Glutamatergic neuron (in vitro differentiated cells): ENCODE results near the gene OVCA2. TPM values are rescaled to one million over a fixed set of nuclear protein-coding genes. Genes with fewer than 3 reads are reported as not detected.
A peak's percentile ranks its signal among the peaks of the same experiment; 100 is the strongest.

Experiments
- DNase-seq: peaks from one replicate; pipeline ENCODE4 v3.0.0; 2022
- H3K27ac Mint-ChIP-seq: one replicate; pipeline ENCODE4 v1.8.0; 2020; ENCODE audit warnings: mild to moderate bottlenecking, mixed read lengths, inconsistent platforms; ENCODE audit not compliant: unreplicated experiment
- H3K27me3 Mint-ChIP-seq: one replicate; pipeline ENCODE4 v1.8.0; 2020; ENCODE audit warnings: mild to moderate bottlenecking, moderate library complexity, mixed read lengths, inconsistent platforms; ENCODE audit not compliant: unreplicated experiment
- H3K36me3 Mint-ChIP-seq: one replicate; pipeline ENCODE4 v1.8.0; 2020; ENCODE audit warnings: mild to moderate bottlenecking, mixed read lengths, inconsistent platforms; ENCODE audit not compliant: unreplicated experiment
- H3K4me1 Mint-ChIP-seq: one replicate; pipeline ENCODE4 v1.8.0; 2020; ENCODE audit warnings: mild to moderate bottlenecking, low read depth, mixed read lengths, inconsistent platforms; ENCODE audit not compliant: unreplicated experiment
- H3K4me3 Mint-ChIP-seq: one replicate; pipeline ENCODE4 v1.8.0; 2020; ENCODE audit warnings: mild to moderate bottlenecking, mixed read lengths, inconsistent platforms; ENCODE audit not compliant: unreplicated experiment
- H3K9me3 Mint-ChIP-seq: one replicate; pipeline ENCODE4 v1.8.0; 2020; ENCODE audit warnings: mild to moderate bottlenecking, moderate library complexity, mixed read lengths, inconsistent platforms; ENCODE audit not compliant: unreplicated experiment
- CTCF ChIP-seq: fragments of 200-600 bp; sonication (generic); IDR thresholded peaks from one replicate; pipeline ENCODE4 v1.5.0; 2021; ENCODE audit not compliant: partially characterized antibody, unreplicated experiment
- total RNA-seq: library from RNA; stranded (reverse); fragmentation: NEBNext Ultra II Directional; extraction: Animal tissue kit (Norgen Biotek cat#: 25700); gene quantifications from one replicate; pipeline ENCODE4 v1.2.1, GENCODE V29; 2021; ENCODE audit not compliant: unreplicated experiment

OVCA2 gene
- total RNA-seq, 1 donor from 2014 or later = 16.3 TPM

- peaks cover 20% of the 10 kb centered on the region for H3K27me3 Mint-ChIP-seq
- DNase-seq = no peak
- H3K4me3 Mint-ChIP-seq = no peak overlapping the region
- peaks cover 22% of the 10 kb centered on the region for H3K4me1 Mint-ChIP-seq
- H3K9me3 Mint-ChIP-seq = peaks cover 9% of the 10 kb centered on the region
- no peaks in the 10 kb centered on the region for H3K36me3 Mint-ChIP-seq
- no peak for TF ChIP-seq CTCF
- no peak overlapping the region for H3K27ac Mint-ChIP-seq
Measured at GRCh38 chr17:2062571-2063183, 20.9 kb downstream of the OVCA2 start.

GRCh38 chr17:2063261-2064146 lies 21.7 kb downstream of the OVCA2 start:
- H3K36me3 Mint-ChIP-seq = no peaks in the 10 kb centered on the region
- H3K27ac Mint-ChIP-seq = no peak overlapping the region
- peaks cover 10% of the 10 kb centered on the region for H3K9me3 Mint-ChIP-seq
- no peak for TF ChIP-seq CTCF
- peaks cover 23% of the 10 kb centered on the region for H3K4me1 Mint-ChIP-seq
- peak overlapping the region; percentile 31 for H3K4me3 Mint-ChIP-seq
- no peak for DNase-seq
- H3K27me3 Mint-ChIP-seq = peaks cover 20% of the 10 kb centered on the region

- no peak for DNase-seq
- no peak overlapping the region for H3K27ac Mint-ChIP-seq
- peaks cover 25% of the 10 kb centered on the region for H3K27me3 Mint-ChIP-seq
- peaks cover 14% of the 10 kb centered on the region for H3K9me3 Mint-ChIP-seq
- peaks cover 29% of the 10 kb centered on the region for H3K4me1 Mint-ChIP-seq
- peak overlapping the region; percentile 31 for H3K4me3 Mint-ChIP-seq
- no peaks in the 10 kb centered on the region for H3K36me3 Mint-ChIP-seq
- no peak for TF ChIP-seq CTCF
Measured at GRCh38 chr17:2064147-2064489, 22.3 kb downstream of the OVCA2 start.

GRCh38 chr17:2064520-2064971 lies 22.7 kb downstream of the OVCA2 start:
- Mint-ChIP-seq H3K9me3 (peaks cover 16% of the 10 kb centered on the region), H3K27me3 (peaks cover 25% of the 10 kb centered on the region), H3K36me3 (no peaks in the 10 kb centered on the region), H3K4me3 (no peak overlapping the region), H3K27ac (no peak overlapping the region), H3K4me1 (peaks cover 29% of the 10 kb centered on the region)
- no peak for DNase-seq
- no peak for TF ChIP-seq CTCF
